GM18505 (cell line): ENCODE data around the gene ID3.

Experiments used
- ATAC-seq: cut with Tn5 transposase; IDR thresholded peaks from one replicate; pipeline ENCODE4 v1.9.1; 2021; ENCODE audit not compliant: unreplicated experiment
- POLR2A ChIP-seq: IDR thresholded peaks from 4 replicates; pipeline ENCODE4 v1.6.1; 2011; ENCODE audit warnings: borderline replicate concordance; ENCODE audit not compliant: insufficient read depth, insufficient read length; ENCODE audit errors: extremely low read depth

The ID3 gene, protein sequence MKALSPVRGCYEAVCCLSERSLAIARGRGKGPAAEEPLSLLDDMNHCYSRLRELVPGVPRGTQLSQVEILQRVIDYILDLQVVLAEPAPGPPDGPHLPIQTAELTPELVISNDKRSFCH

GRCh38 chr1:23559136-23559984 is at the start of gene ID3:
ID3 (minus strand) TSS chr1:23559501; CDS start chr1:23559426, 75 bp downstream.
- TF ChIP-seq POLR2A: peak; percentile 100
- peak; percentile 58 for ATAC-seq

- TF ChIP-seq POLR2A: no peak
- no peak for ATAC-seq
These were observed 48.6 kb upstream of the ID3 start for GRCh38 chr1:23607944-23608343.

- no peak for ATAC-seq
- no peak for TF ChIP-seq POLR2A
These were observed 42.9 kb upstream of the ID3 start for GRCh38 chr1:23601968-23602876.

DNA sequence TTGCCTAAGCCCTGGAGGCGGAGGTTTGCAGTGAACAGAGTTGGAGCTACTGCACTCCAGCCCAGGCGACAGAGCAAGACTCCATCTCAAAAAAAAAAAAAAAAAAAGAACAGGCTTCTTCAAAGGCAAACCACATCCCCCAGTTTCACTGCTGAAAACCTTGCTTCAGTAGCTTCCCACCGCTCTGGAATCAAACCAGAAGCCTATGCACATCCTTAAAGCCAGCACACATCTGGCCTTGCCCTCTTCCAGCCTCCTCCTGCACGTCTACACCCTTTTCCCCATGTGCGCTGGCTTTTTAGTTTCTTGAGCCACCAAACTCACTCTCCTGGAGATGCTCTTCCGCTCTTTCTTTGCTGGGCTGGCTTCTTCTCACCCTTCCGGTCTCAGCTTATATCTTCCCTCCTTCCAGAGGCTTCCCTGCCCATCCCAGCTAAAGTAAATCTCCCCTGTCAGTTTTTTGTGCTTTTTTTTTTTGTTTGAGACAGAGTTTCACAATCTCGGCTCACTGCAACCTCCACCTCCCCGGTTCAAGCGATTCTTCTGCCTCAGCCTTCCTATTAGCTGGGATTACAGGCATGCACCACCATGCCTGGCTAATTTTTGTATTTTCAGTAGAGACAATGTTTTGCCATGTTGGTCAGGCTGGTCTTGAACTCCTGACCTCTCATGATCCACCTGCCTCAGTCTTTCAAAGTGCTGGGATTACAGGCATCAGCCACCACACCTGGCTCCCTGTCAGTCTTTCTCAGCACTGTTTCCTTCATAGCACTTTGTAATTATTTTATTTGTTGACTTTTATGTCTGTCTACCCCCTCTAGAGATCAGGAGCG is 42.0 kb upstream of the ID3 start:
- TF ChIP-seq POLR2A: no peak
- no peak for ATAC-seq

DNA sequence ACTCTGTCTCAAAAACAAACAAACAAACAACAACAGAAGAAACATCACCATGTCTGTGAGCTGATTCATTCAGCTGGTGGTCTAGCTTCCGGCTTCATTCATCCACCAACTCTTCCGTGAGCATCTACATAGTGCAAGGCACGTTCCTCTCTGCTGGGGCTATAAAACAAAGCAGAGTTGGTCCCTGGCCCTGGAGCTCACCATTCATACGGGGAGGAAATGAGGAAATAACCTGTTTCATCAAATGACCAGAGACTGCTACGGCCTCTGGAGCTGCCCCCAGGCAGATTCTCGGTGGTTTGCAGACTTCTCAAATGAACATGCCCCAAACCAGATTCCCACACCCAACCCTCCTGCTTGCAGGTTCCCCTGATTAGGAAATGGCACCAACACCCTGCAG is 41.0 kb upstream of the ID3 start:
- TF ChIP-seq POLR2A: no peak
- no peak for ATAC-seq

GRCh38 chr1:23599125-23599524 is 39.8 kb upstream of the ID3 start:
- ATAC-seq: no peak
- no peak for TF ChIP-seq POLR2A

DNA sequence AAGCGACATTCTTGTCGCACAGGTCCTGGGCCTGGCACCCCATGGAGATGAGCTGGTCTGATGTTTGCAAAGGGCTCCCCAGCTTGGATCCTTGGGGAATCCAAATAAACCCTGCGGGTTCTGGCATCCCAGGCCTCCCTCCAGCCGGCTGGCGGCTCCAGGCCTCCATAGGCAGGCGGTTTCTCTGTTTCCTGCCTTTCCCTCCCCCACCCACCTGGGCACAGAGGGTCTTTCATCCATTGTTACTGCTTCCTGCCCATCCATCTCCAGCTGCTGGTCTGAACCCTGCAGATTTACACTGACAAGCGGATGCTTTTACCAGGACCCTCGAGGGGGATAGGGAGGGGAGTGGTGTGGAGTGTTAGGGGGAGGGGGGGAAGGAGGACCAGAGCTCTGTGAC is 39.1 kb upstream of the ID3 start:
- no peak for TF ChIP-seq POLR2A
- no peak for ATAC-seq

DNA sequence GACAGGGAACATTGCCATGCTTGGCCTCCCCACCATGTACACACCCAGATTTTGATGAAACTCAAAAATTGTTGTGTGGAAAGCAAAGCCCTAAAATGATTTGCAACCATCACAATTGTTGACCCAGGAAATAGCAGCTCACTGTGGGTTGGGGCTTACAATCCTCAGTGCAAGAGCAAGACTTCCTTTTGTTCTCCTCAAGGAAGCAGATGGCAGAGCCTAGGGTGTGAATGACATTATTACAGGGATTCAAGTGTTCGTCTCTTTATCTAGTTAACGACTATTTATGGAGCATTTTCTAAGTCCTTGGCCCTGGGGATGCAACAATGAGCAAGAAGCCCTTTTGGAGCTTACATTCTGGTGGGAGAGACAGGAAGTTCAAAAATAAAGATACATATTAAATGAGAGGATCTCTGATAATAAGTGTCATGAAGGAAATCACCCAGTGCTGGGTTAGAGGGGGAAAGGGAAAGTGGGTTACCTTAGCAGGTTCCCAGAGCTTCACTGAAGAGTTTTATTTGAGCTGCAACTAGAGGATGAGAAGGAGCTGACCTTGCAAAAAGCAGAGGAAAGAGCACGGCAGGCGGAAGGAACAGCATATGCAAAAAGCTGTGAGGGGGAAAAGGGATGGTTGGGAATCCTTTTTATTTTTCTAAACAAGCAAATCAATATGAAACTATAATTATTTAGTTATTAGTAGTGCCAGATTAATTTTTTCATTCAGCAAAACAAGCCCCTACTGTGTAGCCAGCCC is 38.5 kb upstream of the ID3 start:
- ATAC-seq: no peak
- no peak for TF ChIP-seq POLR2A

- TF ChIP-seq POLR2A: no peak
- ATAC-seq: no peak
These were observed 37.4 kb upstream of the ID3 start for GRCh38 chr1:23596382-23597358.

DNA sequence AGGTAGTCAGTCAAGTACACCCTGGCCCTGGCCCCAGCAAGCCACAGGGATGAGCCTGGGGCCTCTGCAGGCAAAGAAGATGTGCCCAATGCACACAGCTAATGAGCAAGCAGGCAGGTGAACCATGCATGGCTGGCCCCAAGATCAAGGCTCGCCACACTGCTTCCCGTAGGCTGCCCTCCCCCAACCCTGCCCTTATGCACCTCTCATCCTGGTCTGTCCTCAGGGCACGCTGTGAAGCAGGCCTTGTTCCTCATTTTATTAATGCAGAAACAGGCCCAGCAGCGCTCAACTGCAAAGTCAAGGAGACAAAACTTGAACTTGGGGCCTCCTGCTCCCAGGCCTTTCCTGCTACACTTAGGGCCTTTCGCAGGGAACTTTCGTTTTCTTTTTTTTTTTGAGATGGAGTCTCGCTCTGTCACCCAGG is 35.6 kb upstream of the ID3 start:
- no peak for ATAC-seq
- TF ChIP-seq POLR2A: peak; percentile 65
